GM18507 (cell line): Measurements from ENCODE around the gene ENTPD5.
A peak's percentile ranks its signal among the peaks of the same experiment; 100 is the strongest.
"Not testable (repeated sequence)": the region's sequence is repeated elsewhere in the genome, so short reads cannot be mapped to it uniquely, and the experiment has no call there.

Experiments
- DNase-seq: peaks from one replicate; pipeline ENCODE4 v3.0.0; 2011; ENCODE audit warnings: low read depth; ENCODE audit not compliant: insufficient read length; ENCODE audit errors: extremely low spot score
- FAIRE-seq: peaks from 2 replicates; lab custom pipeline; 2011; peaks lifted over from hg19 to GRCh38; lab: Jason Lieb, UNC

Gene ENTPD5

GRCh38 chr14:74008843-74009499 is 10.1 kb downstream of the ENTPD5 start:
- FAIRE-seq (no peak), DNase-seq (no peak)

DNA sequence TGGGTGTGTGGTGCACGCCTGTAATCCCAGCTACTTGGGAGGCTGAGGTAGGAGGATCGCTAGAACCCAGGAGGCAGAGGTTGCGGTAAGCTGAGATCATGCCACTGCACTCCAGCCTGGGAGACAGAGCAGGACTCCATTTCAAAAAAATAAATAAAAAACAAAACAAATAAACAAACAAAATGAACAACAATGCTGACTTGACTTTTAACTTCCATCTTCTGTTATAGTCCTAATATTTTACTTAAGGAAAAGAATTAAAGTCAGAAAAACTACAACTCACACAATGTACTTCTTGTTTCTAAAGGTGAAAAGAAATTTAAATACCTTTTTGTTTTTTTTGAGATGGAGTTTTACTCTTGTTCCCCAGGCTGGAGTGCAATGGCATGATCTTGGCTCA is 13.4 kb downstream of the ENTPD5 start:
- DNase-seq, FAIRE-seq: not testable (repeated sequence)

GRCh38 chr14:73998726-73999125 is 20.4 kb downstream of the ENTPD5 start:
- DNase-seq (no peak), FAIRE-seq (no peak)

- no peak for FAIRE-seq
- DNase-seq: no peak
Measured at GRCh38 chr14:73997944-73998447, 21.1 kb downstream of the ENTPD5 start.

DNA sequence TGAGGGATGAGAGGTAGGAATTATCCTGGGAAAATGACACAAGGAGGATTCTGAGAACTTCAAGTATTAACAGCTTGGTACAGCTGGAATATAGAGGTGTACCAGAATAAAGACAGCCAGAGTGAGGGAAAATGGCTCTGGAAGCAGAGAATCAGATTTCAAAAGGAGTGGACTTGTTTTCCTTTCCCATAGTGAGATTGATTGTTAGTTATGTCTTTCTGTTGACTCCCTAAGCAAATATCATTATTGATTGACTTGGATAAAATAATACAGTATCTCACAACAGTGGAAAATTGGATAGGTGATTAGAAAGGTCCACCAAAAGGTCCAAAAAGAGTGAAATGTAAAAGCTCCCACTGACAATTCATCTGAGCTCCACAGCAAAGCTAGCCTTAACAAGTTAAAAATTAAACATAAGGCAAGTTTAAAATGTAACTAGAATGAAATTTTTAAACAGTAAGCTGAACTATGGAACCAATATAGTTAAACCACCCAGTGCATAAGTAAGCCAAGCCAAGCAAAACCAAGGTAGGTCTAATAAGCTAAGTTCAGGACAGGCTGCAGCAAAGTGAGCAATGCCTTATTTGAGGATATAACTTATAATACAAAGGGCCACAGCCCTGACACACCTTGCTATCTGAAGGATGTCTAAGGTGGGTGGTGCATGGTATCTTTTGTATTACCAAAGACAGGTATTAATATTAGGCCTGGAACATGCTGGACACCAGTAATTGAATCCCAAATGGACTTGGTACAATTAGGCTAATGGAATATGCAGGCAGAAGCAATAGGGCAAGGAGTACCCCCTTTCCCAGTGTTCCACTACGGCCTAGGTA is 21.8 kb downstream of the ENTPD5 start:
- FAIRE-seq (no peak), DNase-seq (no peak)

GRCh38 chr14:73996731-73997107 is 22.4 kb downstream of the ENTPD5 start:
- FAIRE-seq: no peak
- no peak for DNase-seq

DNA sequence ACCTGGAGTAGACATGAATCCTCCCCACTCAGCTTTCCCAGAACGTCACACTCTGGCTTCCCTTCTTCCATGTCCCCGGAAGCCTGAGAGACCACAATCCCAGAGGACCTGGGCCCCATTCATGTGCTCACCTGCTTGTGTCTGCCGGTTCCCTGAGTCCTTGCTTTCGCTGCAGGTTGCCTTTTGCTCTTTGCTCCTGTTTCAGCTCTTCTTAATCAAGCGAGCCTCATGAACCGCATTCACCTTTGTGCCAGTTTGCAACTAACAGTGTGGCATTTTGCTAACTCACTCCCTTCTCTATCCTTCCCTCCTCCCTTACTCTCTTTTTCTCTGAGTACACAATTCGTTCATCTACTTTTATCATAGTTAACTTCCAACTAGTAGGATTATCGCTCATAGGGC is 23.1 kb downstream of the ENTPD5 start:
- FAIRE-seq: no peak
- no peak for DNase-seq

- not testable (repeated sequence) for FAIRE-seq
Measured at GRCh38 chr14:73994926-73995325, 24.2 kb downstream of the ENTPD5 start.

GRCh38 chr14:73991092-73991491 is 28.0 kb downstream of the ENTPD5 start:
- DNase-seq (no peak), FAIRE-seq (no peak)

More at GRCh38 chr14:73994926-73995325, 24.2 kb downstream of the ENTPD5 start:
- not testable (repeated sequence) for DNase-seq

DNA sequence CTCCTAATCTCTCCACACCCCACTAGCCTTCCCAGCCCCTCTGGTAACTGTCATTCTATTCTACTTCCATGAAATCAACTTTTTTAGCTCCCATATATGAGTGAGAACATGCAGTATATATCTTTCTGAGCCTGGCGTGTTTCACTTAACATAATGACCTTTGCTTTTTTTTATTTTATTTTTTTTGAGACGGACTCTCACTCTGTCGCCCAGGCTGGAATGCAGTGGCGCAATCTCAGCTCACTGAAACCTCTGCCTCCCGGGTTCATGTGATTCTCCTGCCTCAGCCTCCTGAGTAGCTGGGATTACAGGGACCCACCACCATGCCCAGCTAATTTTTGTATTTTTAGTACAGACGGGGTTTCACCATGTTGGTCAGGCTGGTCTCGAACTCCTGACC is 30.4 kb downstream of the ENTPD5 start:
- FAIRE-seq, DNase-seq: not testable (repeated sequence)

- DNase-seq (no peak), FAIRE-seq (no peak)
Measured at GRCh38 chr14:73988065-73988464, 31.0 kb downstream of the ENTPD5 start.

DNA sequence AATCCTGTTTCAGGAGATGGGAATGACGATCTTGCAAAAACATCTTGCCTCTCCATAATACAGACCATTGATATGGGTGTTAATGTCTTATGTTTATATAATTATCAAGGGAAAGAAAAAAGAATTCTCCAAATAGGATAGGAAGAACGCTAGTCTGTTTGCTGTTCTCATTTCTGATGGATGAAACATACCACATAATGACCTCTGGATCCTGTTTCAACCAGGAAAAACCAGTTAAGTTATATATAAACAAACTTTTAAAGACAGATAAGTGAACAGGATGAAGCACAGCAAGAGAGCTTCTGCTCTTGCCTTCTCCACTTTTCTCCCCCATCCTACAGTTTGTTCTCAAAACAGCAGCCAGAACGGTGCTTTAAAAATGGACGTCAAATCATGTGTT is 41.2 kb downstream of the ENTPD5 start:
- no peak for DNase-seq
- no peak for FAIRE-seq

GRCh38 chr14:73976125-73976524 is 43.0 kb downstream of the ENTPD5 start:
- FAIRE-seq (no peak), DNase-seq (no peak)

- peak; percentile 15 for FAIRE-seq
- no peak for DNase-seq
Measured at GRCh38 chr14:73973497-73973896, 45.6 kb downstream of the ENTPD5 start.

- DNase-seq: no peak
- FAIRE-seq: no peak
Measured at GRCh38 chr14:73968885-73969284, 50.2 kb downstream of the ENTPD5 start.

GRCh38 chr14:73965216-73965615 is 53.9 kb downstream of the ENTPD5 start:
- FAIRE-seq (no peak), DNase-seq (no peak)

DNA sequence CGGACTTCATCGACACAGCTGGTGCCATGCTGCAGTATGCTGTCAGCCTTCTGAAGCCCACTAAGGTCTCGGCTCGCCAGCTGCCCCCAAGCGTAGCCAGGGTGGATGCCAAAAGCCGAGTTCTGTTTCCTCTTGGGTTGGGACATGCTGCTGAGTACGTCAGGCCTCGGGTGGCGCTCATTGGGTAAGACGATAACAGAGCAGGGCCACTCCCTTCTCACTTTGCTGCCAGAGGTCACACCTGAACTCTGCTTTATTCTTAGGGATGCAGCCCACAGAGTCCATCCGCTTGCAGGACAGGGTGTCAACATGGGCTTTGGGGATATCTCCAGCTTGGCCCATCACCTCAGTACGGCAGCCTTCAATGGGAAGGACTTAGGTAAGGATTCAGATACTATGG is 57.9 kb downstream of the ENTPD5 start:
- DNase-seq: no peak
- no peak for FAIRE-seq

DNA sequence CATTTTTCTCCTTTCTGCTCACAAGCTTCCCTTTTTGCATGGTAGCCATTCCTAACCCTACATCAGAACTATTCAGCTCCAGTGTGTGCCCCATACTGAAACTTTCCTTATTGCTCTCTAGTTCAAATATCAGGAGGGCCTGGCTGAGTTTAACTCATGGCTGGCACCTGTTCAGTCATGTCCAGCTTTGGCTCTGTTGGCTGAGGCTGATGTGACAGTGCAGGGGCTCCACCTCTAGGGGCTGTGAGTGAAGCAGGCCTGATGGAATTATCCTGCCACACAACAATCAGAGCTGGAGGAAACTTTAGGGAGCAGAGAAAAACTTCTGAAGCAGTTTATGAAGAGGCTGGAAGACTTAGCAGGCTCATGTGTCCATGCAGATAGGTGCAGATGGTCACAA is 60.5 kb downstream of the ENTPD5 start:
- no peak for DNase-seq
- FAIRE-seq: no peak

DNA sequence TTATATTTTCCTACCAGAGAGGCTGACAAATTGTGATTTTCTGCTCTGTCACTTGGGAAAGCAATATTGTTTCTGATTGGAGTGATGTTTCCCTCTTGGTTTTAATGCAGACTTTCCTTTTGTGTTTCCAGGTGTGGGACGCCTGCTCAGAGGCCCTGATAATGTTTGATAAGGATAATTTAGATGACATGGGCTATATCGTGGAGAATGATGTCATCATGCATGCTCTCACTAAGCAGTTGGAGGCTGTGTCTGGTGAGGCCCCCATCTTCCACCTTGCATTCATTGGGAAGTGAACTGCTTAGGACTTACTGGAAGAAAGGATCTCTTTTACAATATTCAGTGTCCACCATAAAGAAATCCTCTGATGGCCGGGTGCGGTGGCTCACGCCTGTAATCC is 63.4 kb downstream of the ENTPD5 start:
- FAIRE-seq: no peak
- DNase-seq: no peak

DNA sequence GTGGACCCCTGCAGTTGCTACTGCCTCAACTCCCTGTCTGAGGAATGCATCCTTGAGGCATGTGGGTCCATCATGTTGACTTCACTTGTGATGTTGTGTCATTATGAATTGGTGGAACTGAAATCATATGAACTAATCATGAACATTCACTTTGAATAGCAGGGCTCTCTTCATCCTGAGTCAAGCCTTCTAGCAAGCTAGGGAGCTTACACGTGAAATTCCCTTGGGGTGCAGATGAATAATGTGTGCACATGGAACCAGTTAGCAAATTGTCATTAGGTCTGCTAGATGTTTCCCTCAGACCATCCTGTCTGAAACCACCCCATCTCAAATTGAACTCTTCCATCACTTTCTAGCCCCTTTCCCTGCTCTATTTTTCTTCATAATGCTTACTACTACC is 65.4 kb downstream of the ENTPD5 start:
- FAIRE-seq (no peak), DNase-seq (no peak)
